ENCODE measurements around the gene P4HA2.

The P4HA2 gene

DNA sequence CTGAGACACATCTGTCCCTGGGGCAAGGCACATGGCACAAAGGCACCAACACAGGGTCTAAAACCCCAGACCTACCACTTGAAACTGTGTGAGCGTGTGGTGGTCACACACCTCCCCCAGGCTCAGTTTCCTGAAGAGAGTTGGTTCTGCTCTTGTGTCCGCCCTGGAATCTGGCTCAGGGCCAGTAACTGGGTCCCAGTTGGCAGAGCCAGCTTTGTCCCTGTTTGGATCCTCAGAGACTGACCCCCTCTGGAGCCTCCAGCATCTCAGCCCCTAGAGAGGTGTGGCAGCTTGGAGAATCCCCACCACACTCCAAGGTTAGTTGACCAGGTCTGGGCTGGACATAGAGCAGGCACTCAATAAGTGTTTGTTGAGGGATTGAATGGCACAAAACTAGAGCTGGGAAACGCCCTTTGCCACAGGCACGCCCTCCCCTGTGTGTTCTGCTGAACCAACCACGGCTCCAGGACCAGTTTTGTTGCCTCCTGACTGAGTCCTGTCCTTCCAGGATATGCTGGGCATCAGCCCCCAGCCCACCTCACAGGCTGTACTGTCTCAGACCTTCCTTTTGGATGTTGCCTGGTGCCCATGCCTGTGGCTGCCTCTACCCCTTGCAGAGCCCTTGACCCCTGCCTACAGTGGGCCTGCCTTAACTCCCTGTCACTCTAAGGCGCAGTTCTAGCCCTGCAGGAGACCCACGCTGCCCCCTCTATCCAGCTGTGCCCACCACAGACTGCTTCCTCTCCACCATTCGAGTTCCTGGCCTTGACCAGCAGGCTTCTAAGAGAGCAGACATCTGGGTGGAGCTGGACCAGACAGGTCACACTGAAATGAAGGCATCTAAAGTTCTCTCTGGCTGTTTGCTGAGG lies 26.0 kb upstream of the P4HA2 start (continued):
- TF ChIP-seq TSHZ2 (CRISPR knock-in tag; IDR thresholded peaks at IDR 0.05), result no peak
- TF ChIP-seq RARB (CRISPR knock-in tag; IDR thresholded peaks at IDR 0.05), result no peak
- no peak for TF ChIP-seq PPARA (CRISPR knock-in tag; IDR thresholded peaks at IDR 0.05; ENCODE audit: borderline replicate concordance)
- no peak for TF ChIP-seq ZNF565 (CRISPR knock-in tag; conservative IDR thresholded peaks at IDR 0.05; ENCODE audit: low read depth)
- TF ChIP-seq ZC3H10 (CRISPR knock-in tag; IDR thresholded peaks at IDR 0.05), result no peak
- TF ChIP-seq BACH2 (CRISPR knock-in tag; IDR thresholded peaks at IDR 0.05; ENCODE audit: borderline replicate concordance), result no peak
- TF ChIP-seq ARNTL (CRISPR knock-in tag; IDR thresholded peaks at IDR 0.05; ENCODE audit: borderline replicate concordance, low read depth), result no peak
- no peak for TF ChIP-seq GLIS3 (CRISPR knock-in tag; IDR thresholded peaks at IDR 0.05)
- no peak for TF ChIP-seq ZNF70 (CRISPR knock-in tag; IDR thresholded peaks at IDR 0.05)
- no peak for TF ChIP-seq ZFP30 (CRISPR knock-in tag; IDR thresholded peaks at IDR 0.05)

GRCh38 chr5:132253008-132253441 lies 25.4 kb upstream of the P4HA2 start:
- ATAC-seq, result no peak
- no peak for TF ChIP-seq OSR1 (CRISPR knock-in tag; IDR thresholded peaks at IDR 0.05)

GRCh38 chr5:132251220-132251725 lies 23.6 kb upstream of the P4HA2 start:
- TF ChIP-seq ESRRG (CRISPR knock-in tag; IDR thresholded peaks at IDR 0.05) (no peak), ZC3H10 (CRISPR knock-in tag; IDR thresholded peaks at IDR 0.05) (no peak), ARNTL (CRISPR knock-in tag; IDR thresholded peaks at IDR 0.05; ENCODE audit: borderline replicate concordance, low read depth) (no peak), TOX (CRISPR knock-in tag; IDR thresholded peaks at IDR 0.05; ENCODE audit: borderline replicate concordance) (no peak), RARB (CRISPR knock-in tag; IDR thresholded peaks at IDR 0.05) (no peak), ZNF70 (CRISPR knock-in tag; IDR thresholded peaks at IDR 0.05) (no peak), SNAI2 (CRISPR knock-in tag; IDR thresholded peaks at IDR 0.05) (no peak)
- ATAC-seq, result peak; percentile 62

DNA sequence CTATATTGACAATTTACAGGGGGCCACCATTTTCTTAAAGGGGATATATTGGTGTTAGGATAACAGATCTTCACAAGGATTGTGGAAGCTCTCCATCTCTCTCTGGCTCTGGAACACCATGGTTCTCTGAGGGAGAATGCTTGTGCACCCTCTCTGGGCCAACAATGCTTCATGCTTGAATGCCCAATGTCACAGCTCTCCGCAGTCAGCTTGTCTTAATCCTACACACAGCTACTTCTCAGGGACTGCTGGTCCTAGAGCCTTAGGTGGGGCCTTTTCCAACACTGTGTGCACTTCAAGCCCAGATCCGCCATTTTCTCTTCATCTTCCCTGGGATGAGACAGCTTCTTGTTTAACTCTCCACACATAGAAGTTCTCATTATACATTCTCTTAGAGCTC lies 22.9 kb upstream of the P4HA2 start:
- TF ChIP-seq BACH2 (CRISPR knock-in tag; IDR thresholded peaks at IDR 0.05; ENCODE audit: borderline replicate concordance) (no peak), ZNF565 (CRISPR knock-in tag; conservative IDR thresholded peaks at IDR 0.05; ENCODE audit: low read depth) (no peak), TCF4 (CRISPR knock-in tag; IDR thresholded peaks at IDR 0.05; ENCODE audit: borderline replicate concordance) (no peak), TSHZ2 (CRISPR knock-in tag; IDR thresholded peaks at IDR 0.05) (no peak), CSDC2 (CRISPR knock-in tag; IDR thresholded peaks at IDR 0.05) (no peak), GLIS3 (CRISPR knock-in tag; IDR thresholded peaks at IDR 0.05) (no peak), ZFP3 (CRISPR knock-in tag; IDR thresholded peaks at IDR 0.05) (no peak), RARB (CRISPR knock-in tag; IDR thresholded peaks at IDR 0.05) (no peak), ZNF8 (CRISPR knock-in tag; IDR thresholded peaks at IDR 0.05) (no peak), ESRRG (CRISPR knock-in tag; IDR thresholded peaks at IDR 0.05) (no peak), CREB5 (CRISPR knock-in tag; IDR thresholded peaks at IDR 0.05; ENCODE audit: low read depth) (no peak), PATZ1 (CRISPR knock-in tag; IDR thresholded peaks at IDR 0.05; ENCODE audit: borderline replicate concordance) (no peak), SNAI2 (CRISPR knock-in tag; IDR thresholded peaks at IDR 0.05) (no peak), ISL1 (CRISPR knock-in tag; IDR thresholded peaks at IDR 0.05) (no peak), OSR1 (CRISPR knock-in tag; IDR thresholded peaks at IDR 0.05) (no peak), TOX (CRISPR knock-in tag; IDR thresholded peaks at IDR 0.05; ENCODE audit: borderline replicate concordance) (no peak), ZNF70 (CRISPR knock-in tag; IDR thresholded peaks at IDR 0.05) (no peak), ZC3H10 (CRISPR knock-in tag; IDR thresholded peaks at IDR 0.05) (no peak), ZFP30 (CRISPR knock-in tag; IDR thresholded peaks at IDR 0.05) (no peak)
- TF ChIP-seq, protein P1, sequence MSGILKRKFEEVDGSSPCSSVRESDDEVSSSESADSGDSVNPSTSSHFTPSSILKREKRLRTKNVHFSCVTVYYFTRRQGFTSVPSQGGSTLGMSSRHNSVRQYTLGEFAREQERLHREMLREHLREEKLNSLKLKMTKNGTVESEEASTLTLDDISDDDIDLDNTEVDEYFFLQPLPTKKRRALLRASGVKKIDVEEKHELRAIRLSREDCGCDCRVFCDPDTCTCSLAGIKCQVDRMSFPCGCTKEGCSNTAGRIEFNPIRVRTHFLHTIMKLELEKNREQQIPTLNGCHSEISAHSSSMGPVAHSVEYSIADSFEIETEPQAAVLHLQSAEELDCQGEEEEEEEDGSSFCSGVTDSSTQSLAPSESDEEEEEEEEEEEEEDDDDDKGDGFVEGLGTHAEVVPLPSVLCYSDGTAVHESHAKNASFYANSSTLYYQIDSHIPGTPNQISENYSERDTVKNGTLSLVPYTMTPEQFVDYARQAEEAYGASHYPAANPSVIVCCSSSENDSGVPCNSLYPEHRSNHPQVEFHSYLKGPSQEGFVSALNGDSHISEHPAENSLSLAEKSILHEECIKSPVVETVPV (CRISPR knock-in tag; IDR thresholded peaks at IDR 0.05), result no peak
- ATAC-seq, result no peak

Data from SK-N-SH treated with all-trans-retinoic acid at 6 μM for 48 hours (cell line).